Erythroblast (primary cell): ENCODE measurements around the gene HIC2.
"Not testable (repeated sequence)": the region's sequence is repeated elsewhere in the genome, so short reads cannot be mapped to it uniquely, and the experiment has no call there.

Experiments used
- GATA1 ChIP-seq: IDR thresholded peaks from 2 replicates; pipeline ENCODE4 v1.6.1; 2011; ENCODE audit warnings: low read depth, mild to moderate bottlenecking, control low read depth, low read length, moderate library complexity
- POLR2A ChIP-seq: IDR thresholded peaks from 2 replicates; pipeline ENCODE4 v1.6.1; 2011; ENCODE audit warnings: mild to moderate bottlenecking, low read length

GRCh38 chr22:21434378-21435233 lies 17.4 kb downstream of the HIC2 start:
- not testable (repeated sequence) for TF ChIP-seq POLR2A, GATA1
